Measurements from ENCODE around the gene NRP2. TPM values are rescaled to one million over a fixed set of nuclear protein-coding genes. Genes with fewer than 3 reads are reported as not detected.

The NRP2 gene
- total and polyA plus RNA-seq, 2 experiments from 2014 or later: 61.0 to 79.2 TPM

GRCh38 chr2:205722283-205722918, 40.1 kb downstream of the NRP2 start:
- Histone ChIP-seq H3K9me3 (ENCODE audit: low read depth) (no peaks in the 10 kb centered on the region), H4K20me1 (ENCODE audit: insufficient read depth, poor library complexity, severe bottlenecking) (no peaks in the 10 kb centered on the region), H3K9me2 (replicated peaks; ENCODE audit: insufficient read depth) (no peaks in the 10 kb centered on the region), H3K79me2 (no peaks in the 10 kb centered on the region), H3K4me2 (no peak overlapping the region), H3K27ac (no peak overlapping the region), H3K36me3 (replicated peaks; ENCODE audit: insufficient read depth, low read depth) (no peaks in the 10 kb centered on the region), H2AFZ (no peak overlapping the region), H3K4me1 (ENCODE audit: insufficient read depth) (peaks cover 19% of the 10 kb centered on the region), H3K27me3 (no peaks in the 10 kb centered on the region), H3K4me3 (no peak overlapping the region)
- 71% methylated on average over 4 of the region's 4 CpGs for WGBS (ENCODE audit: low lambda C conversion rate, missing lambda C conversion rate)
- no peak for DNase-seq (ENCODE audit: low spot score)
- no peak for TF ChIP-seq CTCF (IDR thresholded peaks at IDR 0.05; ENCODE audit: poor library complexity)
- TF ChIP-seq EZH2phosphoT487 (IDR thresholded peaks at IDR 0.05; ENCODE audit: low read depth, severe bottlenecking, unreplicated experiment): no peak
- TF ChIP-seq EZH2 (IDR thresholded peaks at IDR 0.05; ENCODE audit: borderline replicate concordance): no peak

GRCh38 chr2:205723179-205723578, 40.9 kb downstream of the NRP2 start:
- 97% methylated on average over 2 of the region's 2 CpGs for WGBS (ENCODE audit: low lambda C conversion rate, missing lambda C conversion rate)

DNA sequence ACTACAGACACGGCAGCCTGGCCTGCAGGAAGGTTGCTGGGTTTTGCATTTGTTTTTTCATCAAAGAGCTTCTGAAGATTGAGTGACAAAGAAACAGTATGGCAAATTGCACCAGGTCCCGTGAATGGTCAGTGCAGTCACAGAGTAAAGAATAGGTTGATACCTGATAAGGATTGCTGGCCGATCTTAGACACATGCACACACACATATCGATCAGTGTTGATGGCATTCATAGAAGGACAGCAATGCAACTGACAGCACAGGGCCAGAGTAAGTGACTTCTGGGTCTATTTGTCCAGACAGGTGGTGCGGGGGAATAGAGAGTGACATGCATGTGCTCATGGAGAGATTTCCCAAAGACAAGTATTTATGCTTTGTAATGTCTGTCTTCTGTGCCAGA, 42.8 kb downstream of the NRP2 start:
- 79% methylated on average over 5 of the region's 5 CpGs for WGBS (ENCODE audit: low lambda C conversion rate, missing lambda C conversion rate)
- H3K36me3 ChIP-seq (replicated peaks; ENCODE audit: insufficient read depth, low read depth): no peaks in the 10 kb centered on the region
- H4K20me1 ChIP-seq (ENCODE audit: insufficient read depth, poor library complexity, severe bottlenecking): no peaks in the 10 kb centered on the region
- no peak overlapping the region for H2AFZ ChIP-seq
- H3K9me2 ChIP-seq (replicated peaks; ENCODE audit: insufficient read depth): no peaks in the 10 kb centered on the region
- H3K79me2 ChIP-seq: no peaks in the 10 kb centered on the region
- H3K27me3 ChIP-seq: no peaks in the 10 kb centered on the region
- no peak for DNase-seq (ENCODE audit: low spot score)
- peaks cover 2% of the 10 kb centered on the region for H3K4me1 ChIP-seq (ENCODE audit: insufficient read depth)
- H3K4me3 ChIP-seq: no peak overlapping the region
- no peak overlapping the region for H3K27ac ChIP-seq
- no peak for TF ChIP-seq CTCF (IDR thresholded peaks at IDR 0.05; ENCODE audit: poor library complexity)
- TF ChIP-seq EZH2 (IDR thresholded peaks at IDR 0.05; ENCODE audit: borderline replicate concordance): no peak
- no peak for TF ChIP-seq EZH2phosphoT487 (IDR thresholded peaks at IDR 0.05; ENCODE audit: low read depth, severe bottlenecking, unreplicated experiment)
- H3K9me3 ChIP-seq (ENCODE audit: low read depth): no peaks in the 10 kb centered on the region
- H3K4me2 ChIP-seq: no peak overlapping the region

More at GRCh38 chr2:205723179-205723578, 40.9 kb downstream of the NRP2 start:
- Histone ChIP-seq H3K4me1 (ENCODE audit: insufficient read depth) (peaks cover 19% of the 10 kb centered on the region), H4K20me1 (ENCODE audit: insufficient read depth, poor library complexity, severe bottlenecking) (no peaks in the 10 kb centered on the region), H3K27me3 (no peaks in the 10 kb centered on the region), H3K36me3 (replicated peaks; ENCODE audit: insufficient read depth, low read depth) (no peaks in the 10 kb centered on the region), H3K9me3 (ENCODE audit: low read depth) (no peaks in the 10 kb centered on the region), H3K27ac (no peak overlapping the region), H2AFZ (no peak overlapping the region), H3K9me2 (replicated peaks; ENCODE audit: insufficient read depth) (no peaks in the 10 kb centered on the region), H3K79me2 (no peaks in the 10 kb centered on the region), H3K4me3 (no peak overlapping the region), H3K4me2 (no peak overlapping the region)
- DNase-seq (ENCODE audit: low spot score): no peak
- TF ChIP-seq EZH2phosphoT487 (IDR thresholded peaks at IDR 0.05; ENCODE audit: low read depth, severe bottlenecking, unreplicated experiment) (no peak), CTCF (IDR thresholded peaks at IDR 0.05; ENCODE audit: poor library complexity) (no peak), EZH2 (IDR thresholded peaks at IDR 0.05; ENCODE audit: borderline replicate concordance) (no peak)
